ENCODE data around the gene SLC25A36.

GRCh38 chr3:140922634-140923033 is 19.0 kb upstream of the SLC25A36 start:
- TF ChIP-seq POLR2A (IDR thresholded peaks at IDR 0.05) (no peak), CTCF (IDR thresholded peaks at IDR 0.05) (peak in 5 of 6 experiments; percentile 18 to 52 (median 43))
